Activated CD4-positive, alpha-beta T cell treated with anti-CD3 and anti-CD28 coated beads, Interleukin-2, amount 10 ng/mL, durations not matched to agents 7 days and 5 days (primary cell): ENCODE measurements around the gene UBE2K. TPM values are rescaled to one million over a fixed set of nuclear protein-coding genes. Genes with fewer than 3 reads are reported as not detected.
"Not testable (repeated sequence)": the region's sequence is repeated elsewhere in the genome, so short reads cannot be mapped to it uniquely, and the experiment has no call there.

ENCODE experiments used
- CTCF ChIA-PET: fragments of 350-600 bp; sonication (Branson Sonifier 250); formaldehyde crosslinking; loops from one replicate; lab custom pipeline; 2021; ENCODE audit warnings: antibody characterized with exemption; lab: Charles Lee
- POLR2A ChIA-PET: fragments of 350-600 bp; sonication (Branson Sonifier 250); formaldehyde crosslinking; loops from one replicate; lab custom pipeline; 2021; ENCODE audit warnings: antibody characterized with exemption; lab: Charles Lee
- DNase-seq: peaks from one replicate; pipeline ENCODE4 v3.0.0-alpha.2; 2020
- H3K27ac Mint-ChIP-seq: one replicate; pipeline ENCODE4 v1.8.0; 2021; ENCODE audit warnings: mild to moderate bottlenecking, moderate library complexity, mixed read lengths
- H3K27me3 Mint-ChIP-seq: one replicate; pipeline ENCODE4 v1.8.0; 2021; ENCODE audit warnings: mixed read lengths
- H3K36me3 Mint-ChIP-seq: one replicate; pipeline ENCODE4 v1.8.0; 2021; ENCODE audit warnings: low read depth, mixed read lengths
- H3K4me1 Mint-ChIP-seq: one replicate; pipeline ENCODE4 v1.8.0; 2021; ENCODE audit warnings: mixed read lengths
- H3K4me3 Mint-ChIP-seq: one replicate; pipeline ENCODE4 v1.8.0; 2021; ENCODE audit warnings: mild to moderate bottlenecking, moderate library complexity, mixed read lengths
- H3K9me3 Mint-ChIP-seq: one replicate; pipeline ENCODE4 v1.8.0; 2021; ENCODE audit warnings: mixed read lengths
- total RNA-seq, 2 experiments: library from RNA; stranded (reverse); gene quantifications; one replicate each; pipeline ENCODE4 v1.2.3, GENCODE V29; 2021

Gene UBE2K
- total RNA-seq, 2 experiments from 2014 or later = 69.3 to 90.8 TPM

GRCh38 chr4:39662683-39663082, 35.3 kb upstream of the UBE2K start:
- H3K9me3 Mint-ChIP-seq = no peaks in the 10 kb centered on the region
- H3K27ac Mint-ChIP-seq = no peak overlapping the region
- H3K4me1 Mint-ChIP-seq = no peaks in the 10 kb centered on the region
- ChIA-PET POLR2A (no interaction called here), CTCF (interaction anchor here (0.6 to 1.4 kb wide), 6 partner anchors 9 to 461 kb away, joined by 3 to 5 read pairs (median 3); no protein-coding TSS in a partner anchor)
- H3K4me3 Mint-ChIP-seq = no peak overlapping the region
- H3K36me3 Mint-ChIP-seq = no peaks in the 10 kb centered on the region
- no peak for DNase-seq
- H3K27me3 Mint-ChIP-seq = no peaks in the 10 kb centered on the region

- Mint-ChIP-seq H3K9me3 (no peaks in the 10 kb centered on the region), H3K27me3 (no peaks in the 10 kb centered on the region), H3K4me1 (no peaks in the 10 kb centered on the region), H3K27ac (no peak overlapping the region), H3K36me3 (no peaks in the 10 kb centered on the region), H3K4me3 (no peak overlapping the region)
- no peak for DNase-seq
- ChIA-PET CTCF (interaction anchor here (0.9 kb wide), 1 partner anchor 8 kb away, joined by 3 read pairs; no protein-coding TSS in a partner anchor), POLR2A (no interaction called here)
These were observed 32.9 kb upstream of the UBE2K start for GRCh38 chr4:39664828-39665731.

GRCh38 chr4:39667706-39668105, 30.2 kb upstream of the UBE2K start:
- Mint-ChIP-seq H3K9me3 (no peaks in the 10 kb centered on the region), H3K27ac (no peak overlapping the region), H3K27me3 (peaks cover 8% of the 10 kb centered on the region), H3K36me3 (no peaks in the 10 kb centered on the region), H3K4me1 (no peaks in the 10 kb centered on the region), H3K4me3 (no peak overlapping the region)
- CTCF ChIA-PET = interaction anchor here (0.6 to 0.9 kb wide), 2 partner anchors 10 to 53 kb away, joined by 3 read pairs; no protein-coding TSS in a partner anchor
- POLR2A ChIA-PET = no interaction called here
- no peak for DNase-seq

- no peaks in the 10 kb centered on the region for H3K36me3 Mint-ChIP-seq
- no peak overlapping the region for H3K4me3 Mint-ChIP-seq
- ChIA-PET POLR2A (no interaction called here), CTCF (interaction anchor here (0.6 kb wide), 3 partner anchors 49 to 324 kb away, joined by 3 to 4 read pairs (median 4); no protein-coding TSS in a partner anchor)
- peaks cover 15% of the 10 kb centered on the region for H3K27me3 Mint-ChIP-seq
- H3K4me1 Mint-ChIP-seq = no peaks in the 10 kb centered on the region
- no peak overlapping the region for H3K27ac Mint-ChIP-seq
- DNase-seq = no peak
- no peaks in the 10 kb centered on the region for H3K9me3 Mint-ChIP-seq
These were observed 29.0 kb upstream of the UBE2K start for GRCh38 chr4:39668887-39669286.

GRCh38 chr4:39670296-39670695, 27.6 kb upstream of the UBE2K start:
- H3K36me3 Mint-ChIP-seq, CTCF ChIA-PET, POLR2A ChIA-PET, DNase-seq, H3K4me3 Mint-ChIP-seq, H3K27ac Mint-ChIP-seq, H3K4me1 Mint-ChIP-seq, H3K9me3 Mint-ChIP-seq: not testable (repeated sequence)
- peaks cover 15% of the 10 kb centered on the region for H3K27me3 Mint-ChIP-seq

- H3K27ac Mint-ChIP-seq, H3K4me3 Mint-ChIP-seq, H3K36me3 Mint-ChIP-seq, POLR2A ChIA-PET, H3K4me1 Mint-ChIP-seq, DNase-seq, H3K9me3 Mint-ChIP-seq, CTCF ChIA-PET: not testable (repeated sequence)
- peaks cover 25% of the 10 kb centered on the region for H3K27me3 Mint-ChIP-seq
These were observed 22.3 kb upstream of the UBE2K start for GRCh38 chr4:39675681-39676080.

GRCh38 chr4:39681003-39681402, 16.9 kb upstream of the UBE2K start:
- H3K9me3 Mint-ChIP-seq, H3K27ac Mint-ChIP-seq, H3K36me3 Mint-ChIP-seq, DNase-seq, H3K4me1 Mint-ChIP-seq, POLR2A ChIA-PET, H3K4me3 Mint-ChIP-seq: not testable (repeated sequence)
- H3K27me3 Mint-ChIP-seq = peaks cover 14% of the 10 kb centered on the region
- CTCF ChIA-PET = interaction anchor here (0.5 to 0.6 kb wide), 2 partner anchors 27 to 100 kb away, joined by 3 to 4 read pairs; no protein-coding TSS in a partner anchor

GRCh38 chr4:39682138-39682537, 15.8 kb upstream of the UBE2K start:
- CTCF ChIA-PET = no interaction called here

GRCh38 chr4:39685990-39686389, 11.9 kb upstream of the UBE2K start:
- H3K36me3 Mint-ChIP-seq = no peaks in the 10 kb centered on the region

More at GRCh38 chr4:39682138-39682537, 15.8 kb upstream of the UBE2K start:
- no peaks in the 10 kb centered on the region for H3K9me3 Mint-ChIP-seq
- POLR2A ChIA-PET = no interaction called here
- H3K4me3 Mint-ChIP-seq = no peak overlapping the region
- peaks cover 3% of the 10 kb centered on the region for H3K4me1 Mint-ChIP-seq
- no peaks in the 10 kb centered on the region for H3K36me3 Mint-ChIP-seq
- no peak for DNase-seq
- H3K27ac Mint-ChIP-seq = no peak overlapping the region
- peaks cover 14% of the 10 kb centered on the region for H3K27me3 Mint-ChIP-seq

GRCh38 chr4:39687014-39687413, 10.9 kb upstream of the UBE2K start:
- H3K4me1 Mint-ChIP-seq = peaks cover 4% of the 10 kb centered on the region
- no peak overlapping the region for H3K4me3 Mint-ChIP-seq
- POLR2A ChIA-PET = no interaction called here
- no peaks in the 10 kb centered on the region for H3K27me3 Mint-ChIP-seq
- H3K36me3 Mint-ChIP-seq = no peaks in the 10 kb centered on the region
- CTCF ChIA-PET = no interaction called here
- no peak overlapping the region for H3K27ac Mint-ChIP-seq
- no peaks in the 10 kb centered on the region for H3K9me3 Mint-ChIP-seq
- no peak for DNase-seq

More at GRCh38 chr4:39685990-39686389, 11.9 kb upstream of the UBE2K start:
- no peaks in the 10 kb centered on the region for H3K27me3 Mint-ChIP-seq
- POLR2A ChIA-PET = no interaction called here
- H3K9me3 Mint-ChIP-seq = no peaks in the 10 kb centered on the region
- H3K27ac Mint-ChIP-seq = no peak overlapping the region
- no peak for DNase-seq
- H3K4me3 Mint-ChIP-seq = no peak overlapping the region
- peaks cover 4% of the 10 kb centered on the region for H3K4me1 Mint-ChIP-seq
- CTCF ChIA-PET = no interaction called here

GRCh38 chr4:39689970-39690369, 8.0 kb upstream of the UBE2K start:
- ChIA-PET CTCF (interaction anchor here (0.6 kb wide), 1 partner anchor 13 kb away, joined by 3 read pairs; no protein-coding TSS in a partner anchor), POLR2A (no interaction called here)
- no peak for DNase-seq
- H3K27ac Mint-ChIP-seq = no peak overlapping the region
- H3K27me3 Mint-ChIP-seq = peaks cover 1% of the 10 kb centered on the region
- H3K9me3 Mint-ChIP-seq = no peaks in the 10 kb centered on the region
- no peak overlapping the region for H3K4me3 Mint-ChIP-seq
- peaks cover 4% of the 10 kb centered on the region for H3K4me1 Mint-ChIP-seq
- no peaks in the 10 kb centered on the region for H3K36me3 Mint-ChIP-seq

GRCh38 chr4:39698424-39699009, 581 bp downstream of the UBE2K start:
- Mint-ChIP-seq H3K4me3 (peak overlapping the region; percentile 99), H3K36me3 (peaks cover 19% of the 10 kb centered on the region), H3K9me3 (no peaks in the 10 kb centered on the region), H3K27ac (peak overlapping the region; percentile 98), H3K27me3 (no peaks in the 10 kb centered on the region), H3K4me1 (peaks cover 31% of the 10 kb centered on the region)
- POLR2A ChIA-PET = interaction anchor here (0.5 kb wide), 1 partner anchor 15 kb away, joined by 8 read pairs; no protein-coding TSS in a partner anchor
- no peak for DNase-seq
- CTCF ChIA-PET = interaction anchor here (1.1 kb wide), 2 partner anchors 271 to 502 kb away, joined by 3 read pairs; no protein-coding TSS in a partner anchor
